Fibroblast of skin of scalp (primary cell): Measurements from ENCODE around the gene MYOM1.
A peak's percentile ranks its signal among the peaks of the same experiment; 100 is the strongest.
"Not testable (repeated sequence)": the region's sequence is repeated elsewhere in the genome, so short reads cannot be mapped to it uniquely, and the experiment has no call there.

Source experiments
- DNase-seq: peaks from one replicate; pipeline ENCODE4 v3.0.0-alpha.2; 2013

The MYOM1 gene

GRCh38 chr18:3054780-3055179 lies 165.0 kb downstream of the MYOM1 start:
- DNase-seq, result no peak

- no peak for DNase-seq
Observed at GRCh38 chr18:3054214-3054613, 165.6 kb downstream of the MYOM1 start.

GRCh38 chr18:3053081-3053480 lies 166.7 kb downstream of the MYOM1 start:
- no peak for DNase-seq

- DNase-seq, result no peak
Observed at GRCh38 chr18:3052411-3052758, 167.4 kb downstream of the MYOM1 start.

- no peak for DNase-seq
Observed at GRCh38 chr18:3051718-3052410, 167.9 kb downstream of the MYOM1 start.

GRCh38 chr18:3049897-3050454 lies 169.8 kb downstream of the MYOM1 start:
- DNase-seq, result not testable (repeated sequence)

GRCh38 chr18:3048820-3049349 lies 170.9 kb downstream of the MYOM1 start:
- DNase-seq, result no peak

GRCh38 chr18:3048121-3048520 lies 171.6 kb downstream of the MYOM1 start:
- DNase-seq, result no peak

GRCh38 chr18:3046216-3046808 lies 173.5 kb downstream of the MYOM1 start:
- no peak for DNase-seq

- no peak for DNase-seq
Observed at GRCh38 chr18:3044931-3045698, 174.7 kb downstream of the MYOM1 start.

GRCh38 chr18:3042379-3042778 lies 177.4 kb downstream of the MYOM1 start:
- DNase-seq, result no peak

GRCh38 chr18:3041843-3042242 lies 177.9 kb downstream of the MYOM1 start:
- no peak for DNase-seq

- DNase-seq, result no peak
Observed at GRCh38 chr18:3040881-3041280, 178.9 kb downstream of the MYOM1 start.

GRCh38 chr18:3040173-3040572 lies 179.6 kb downstream of the MYOM1 start:
- no peak for DNase-seq

- DNase-seq, result no peak
Observed at GRCh38 chr18:3037423-3037915, 182.3 kb downstream of the MYOM1 start.

GRCh38 chr18:3036108-3036507 lies 183.7 kb downstream of the MYOM1 start:
- DNase-seq, result no peak

- DNase-seq, result no peak
Observed at GRCh38 chr18:3035635-3036034, 184.1 kb downstream of the MYOM1 start.

- DNase-seq, result no peak
Observed at GRCh38 chr18:3032721-3033120, 187.0 kb downstream of the MYOM1 start.

- DNase-seq, result peak; percentile 57
Observed at GRCh38 chr18:3029215-3029952, 190.4 kb downstream of the MYOM1 start.

GRCh38 chr18:3028115-3028514 lies 191.7 kb downstream of the MYOM1 start:
- DNase-seq, result not testable (repeated sequence)

- DNase-seq, result no peak
Observed at GRCh38 chr18:3027370-3027891, 192.3 kb downstream of the MYOM1 start.

- DNase-seq, result no peak
Observed at GRCh38 chr18:3025544-3025943, 194.2 kb downstream of the MYOM1 start.
